ENCODE results near the gene GALNT15. TPM values are rescaled to one million over a fixed set of nuclear protein-coding genes. Genes with fewer than 3 reads are reported as not detected.

Gene GALNT15
- polyA plus RNA-seq, 1 donor (not counting 4 experiments of a cell fraction or from before 2014, with no cell fraction given): not detected

- Histone ChIP-seq H3K27me3 (ENCODE audit: control insufficient read depth, extremely low read depth, insufficient read depth, low read length) (no peaks in the 10 kb centered on the region), H3K27ac (ENCODE audit: control insufficient read depth, insufficient read depth, low read length) (no peak overlapping the region), H3K9me1 (ENCODE audit: control insufficient read depth, extremely low read depth, insufficient read depth, low read length) (no peaks in the 10 kb centered on the region), H3K4me3 (ENCODE audit: control insufficient read depth in 2 of 3, extremely low read depth in 1 of 3, insufficient read depth in 2 of 3, low read depth in 1 of 3, low read length in 3 of 3) (no peak overlapping the region), H3K4me1 (ENCODE audit: control insufficient read depth, extremely low read depth, insufficient read depth, low read length) (no peaks in the 10 kb centered on the region), H3K36me3 (ENCODE audit: control insufficient read depth in 2 of 2, extremely low read depth in 1 of 2, insufficient read depth in 2 of 2, low read length in 2 of 2) (peaks cover 6 to 8% of the 10 kb centered on the region in 2 experiments), H3K9ac (ENCODE audit: control insufficient read depth, extremely low read depth, insufficient read depth, low read length) (no peak overlapping the region), H2AFZ (ENCODE audit: control insufficient read depth, low read length) (no peak overlapping the region), H3K9me3 (ENCODE audit: control insufficient read depth, low read depth, low read length) (no peaks in the 10 kb centered on the region), H3K79me2 (ENCODE audit: control insufficient read depth, insufficient read depth, low read length) (no peaks in the 10 kb centered on the region), H3K4me2 (ENCODE audit: control insufficient read depth, extremely low read depth, insufficient read depth, low read depth, low read length) (no peak overlapping the region), H4K20me1 (ENCODE audit: control insufficient read depth, extremely low read depth, insufficient read depth, low read length) (no peaks in the 10 kb centered on the region)
- dilution Hi-C loops (cut with MboI; ENCODE audit: extremely low pct_ligation_motif_present, low sequenced_read_pairs): no loop called here
- no peak for TF ChIP-seq EZH2 (IDR thresholded peaks at IDR 0.05; ENCODE audit: low read length)
- TF ChIP-seq CTCF (optimal IDR thresholded peaks at IDR 0.05 in 1 of 3, IDR thresholded peaks at IDR 0.05 in 1 of 3, conservative IDR thresholded peaks at IDR 0.05 in 1 of 3; ENCODE audit: extremely low read depth in 1 of 3, insufficient read depth in 2 of 3, low read length in 3 of 3): no peak
- FAIRE-seq: no peak
- no peak for DNase-seq (ENCODE audit: low read depth, low spot score)
Measured at GRCh38 chr3:16255726-16256125, 81.2 kb downstream of the GALNT15 start.

GRCh38 chr3:16257309-16257708 lies 82.8 kb downstream of the GALNT15 start:
- no peak for FAIRE-seq

More at GRCh38 chr3:16257309-16257708, 82.8 kb downstream of the GALNT15 start:
- H3K36me3 ChIP-seq (ENCODE audit: control insufficient read depth in 2 of 2, extremely low read depth in 1 of 2, insufficient read depth in 2 of 2, low read length in 2 of 2): peaks cover 8 to 15% of the 10 kb centered on the region in 2 experiments
- dilution Hi-C loops (cut with MboI; ENCODE audit: extremely low pct_ligation_motif_present, low sequenced_read_pairs): no loop called here
- H3K27ac ChIP-seq (ENCODE audit: control insufficient read depth, insufficient read depth, low read length): no peak overlapping the region
- H3K9ac ChIP-seq (ENCODE audit: control insufficient read depth, extremely low read depth, insufficient read depth, low read length): no peak overlapping the region
- no peak overlapping the region for H3K4me2 ChIP-seq (ENCODE audit: control insufficient read depth, extremely low read depth, insufficient read depth, low read depth, low read length)
- no peaks in the 10 kb centered on the region for H3K9me1 ChIP-seq (ENCODE audit: control insufficient read depth, extremely low read depth, insufficient read depth, low read length)
- DNase-seq (ENCODE audit: low read depth, low spot score): no peak
- no peaks in the 10 kb centered on the region for H3K27me3 ChIP-seq (ENCODE audit: control insufficient read depth, extremely low read depth, insufficient read depth, low read length)
- peaks cover 11% of the 10 kb centered on the region for H3K79me2 ChIP-seq (ENCODE audit: control insufficient read depth, insufficient read depth, low read length)
- no peaks in the 10 kb centered on the region for H3K9me3 ChIP-seq (ENCODE audit: control insufficient read depth, low read depth, low read length)
- no peaks in the 10 kb centered on the region for H4K20me1 ChIP-seq (ENCODE audit: control insufficient read depth, extremely low read depth, insufficient read depth, low read length)
- H3K4me3 ChIP-seq (ENCODE audit: control insufficient read depth in 2 of 3, extremely low read depth in 1 of 3, insufficient read depth in 2 of 3, low read depth in 1 of 3, low read length in 3 of 3): no peak overlapping the region
- no peaks in the 10 kb centered on the region for H3K4me1 ChIP-seq (ENCODE audit: control insufficient read depth, extremely low read depth, insufficient read depth, low read length)
- no peak overlapping the region for H2AFZ ChIP-seq (ENCODE audit: control insufficient read depth, low read length)
- TF ChIP-seq EZH2 (IDR thresholded peaks at IDR 0.05; ENCODE audit: low read length): no peak
- TF ChIP-seq CTCF (optimal IDR thresholded peaks at IDR 0.05 in 1 of 3, IDR thresholded peaks at IDR 0.05 in 1 of 3, conservative IDR thresholded peaks at IDR 0.05 in 1 of 3; ENCODE audit: extremely low read depth in 1 of 3, insufficient read depth in 2 of 3, low read length in 3 of 3): no peak

All from keratinocyte (primary cell).